GM12878 (cell line): Measurements from ENCODE around the gene ARCN1. TPM values are rescaled to one million over a fixed set of nuclear protein-coding genes. Genes with fewer than 3 reads are reported as not detected.

Source experiments
- ATAC-seq: fragments of 200-7000 bp; cut with Tn5 transposase; 3 replicates; pipeline ENCODE4 v1.9.1; 2020; ENCODE audit warnings: mild to moderate bottlenecking, moderate library complexity
- BruUV-seq: library from RNA; stranded (reverse); fragments of 400-500 nt; replicated peaks from 2 replicates; lab custom pipeline; 2021; lab: Mats Ljungman, UMichigan
- CTCF ChIA-PET: fragments of 300-600 bp; sonication (Branson Sonifier 250); formaldehyde crosslinking; extraction: SDS; loops from one replicate; lab custom pipeline; 2021; ENCODE audit warnings: inconsistent platforms; lab: Yijun Ruan, JAX
- POLR2A ChIA-PET: fragments of 350-600 bp; formaldehyde crosslinking; extraction: SDS; loops from one replicate; lab custom pipeline; 2021; ENCODE audit warnings: inconsistent platforms; lab: Charles Lee
- RAD21 ChIA-PET: fragments of 300-600 bp; sonication (Branson Sonifier 250); formaldehyde crosslinking; loops from one replicate; lab custom pipeline; 2023; ENCODE audit warnings: antibody characterized with exemption; ENCODE audit not compliant: unreplicated experiment; lab: Charles Lee
- SMC1A ChIA-PET: fragments of 300-600 bp; sonication (Branson Sonifier 250); formaldehyde crosslinking; loops from one replicate; lab custom pipeline; 2023; ENCODE audit not compliant: unreplicated experiment, uncharacterized antibody; lab: Charles Lee
- DNase-seq: peaks from one replicate; pipeline ENCODE4 v3.0.0-alpha.2; 2011; ENCODE audit warnings: low read depth, low spot score
- FAIRE-seq: peaks from 3 replicates; lab custom pipeline; 2011; peaks lifted over from hg19 to GRCh38; lab: Jason Lieb, UNC
- H2AFZ ChIP-seq: 2 replicates; pipeline ENCODE4 v1.6.0; 2011; ENCODE audit warnings: low read depth, low read length, control low read depth; ENCODE audit not compliant: control insufficient read depth
- H3K27ac ChIP-seq: 2 replicates; pipeline ENCODE4 v1.5.1; 2011; ENCODE audit warnings: control low read depth; ENCODE audit not compliant: control insufficient read depth, insufficient read depth
- H3K27me3 ChIP-seq, 2 experiments: replicated peaks in 1 of 2; 2 replicates each; pipeline versions ENCODE4 v1.6.0 to v1.6.1; 2011; ENCODE audit warnings: low read length in 1 of 2; ENCODE audit not compliant: control insufficient read depth in 2 of 2, insufficient read depth in 2 of 2
- H3K36me3 ChIP-seq, 2 experiments: 2 replicates each; pipeline ENCODE4 v1.5.1; 2011; ENCODE audit warnings: low read length in 1 of 2; ENCODE audit not compliant: control insufficient read depth in 2 of 2, insufficient read depth in 2 of 2
- H3K4me1 ChIP-seq: 2 replicates; pipeline ENCODE4 v1.6.1; 2011; ENCODE audit warnings: mild to moderate bottlenecking, low read length, moderate library complexity, mixed read lengths; ENCODE audit not compliant: control insufficient read depth, insufficient read depth
- H3K4me2 ChIP-seq: 2 replicates; pipeline ENCODE4 v1.6.0; 2011; ENCODE audit warnings: control low read depth; ENCODE audit not compliant: control insufficient read depth, insufficient read depth
- H3K4me3 ChIP-seq: fragments of 200-600 bp; sonication (generic); 2 replicates; pipeline ENCODE4 v1.5.1; 2016
- H3K79me2 ChIP-seq: 2 replicates; pipeline ENCODE4 v1.6.0; 2011; ENCODE audit warnings: low read length; ENCODE audit not compliant: control insufficient read depth, insufficient read depth
- H3K9ac ChIP-seq: 2 replicates; pipeline ENCODE4 v1.8.0; 2011; ENCODE audit warnings: low read length, control low read depth, mixed read lengths; ENCODE audit not compliant: control insufficient read depth, insufficient read depth
- H3K9me3 ChIP-seq: replicated peaks from 3 replicates; pipeline ENCODE4 v1.5.1; 2011; ENCODE audit warnings: mild to moderate bottlenecking, low read length; ENCODE audit not compliant: control insufficient read depth, insufficient read depth
- H4K20me1 ChIP-seq: 2 replicates; pipeline ENCODE4 v1.6.0; 2011; ENCODE audit not compliant: control insufficient read depth, insufficient read depth
- DPF2 ChIP-seq: fragments of 450-650 bp; IDR thresholded peaks from 2 replicates; pipeline ENCODE4 v1.6.1; 2017; ENCODE audit warnings: mild to moderate bottlenecking
- ESRRA ChIP-seq: IDR thresholded peaks from 2 replicates; pipeline ENCODE4 v1.6.1; 2012; ENCODE audit warnings: mild to moderate bottlenecking, low read length, improper control_type of control experiment
- ETV6 ChIP-seq, 2 experiments: fragments of 450-650 bp in 1 of 2; IDR thresholded peaks in 1 of 2; conservative IDR thresholded peaks in 1 of 2; 2 replicates each; pipeline ENCODE4 v1.6.1; 2014; ENCODE audit warnings: antibody characterized with exemption in 1 of 2, borderline replicate concordance in 1 of 2, low read depth in 1 of 2, mild to moderate bottlenecking in 1 of 2, moderate library complexity in 1 of 2
- FOS ChIP-seq: IDR thresholded peaks from 3 replicates; pipeline ENCODE4 v1.6.1; 2011; ENCODE audit warnings: borderline replicate concordance; ENCODE audit not compliant: insufficient read length; ENCODE audit errors: extremely low read depth
- GATAD2B ChIP-seq: fragments of 450-650 bp; conservative IDR thresholded peaks from 2 replicates; pipeline ENCODE4 v1.6.1; 2017; ENCODE audit warnings: low read depth, mild to moderate bottlenecking, moderate library complexity
- HDAC6 ChIP-seq: fragments of 200-600 bp; sonication (generic); IDR thresholded peaks from one replicate; pipeline ENCODE4 v1.8.0; 2017; ENCODE audit warnings: antibody characterized with exemption; ENCODE audit not compliant: unreplicated experiment
- NFIC ChIP-seq: IDR thresholded peaks from 2 replicates; pipeline ENCODE4 v1.6.1; 2012; ENCODE audit warnings: low read depth, mild to moderate bottlenecking, inconsistent platforms, low read length, moderate library complexity
- NFYA ChIP-seq: IDR thresholded peaks from 2 replicates; pipeline ENCODE4 v1.6.1; 2011; ENCODE audit warnings: low read depth, mild to moderate bottlenecking, low read length, improper control_type of control experiment, borderline replicate concordance
- NFYB ChIP-seq: IDR thresholded peaks from 2 replicates; pipeline ENCODE4 v1.6.1; 2011; ENCODE audit warnings: low read depth, mild to moderate bottlenecking, low read length, improper control_type of control experiment, moderate library complexity; ENCODE audit not compliant: insufficient read depth
- PRDM15 ChIP-seq: fragments of 450-650 bp; formaldehyde crosslinking; IDR thresholded peaks from 2 replicates; pipeline ENCODE4 v1.4.0; 2020; ENCODE audit warnings: mild to moderate bottlenecking, moderate library complexity
- RUNX3 ChIP-seq: IDR thresholded peaks from 2 replicates; pipeline ENCODE4 v1.6.1; 2012; ENCODE audit warnings: low read length, inconsistent platforms
- SIN3A ChIP-seq: IDR thresholded peaks from 2 replicates; pipeline ENCODE4 v1.6.1; 2012; ENCODE audit warnings: low read depth, low read length, improper control_type of control experiment
- SMAD5 ChIP-seq: IDR thresholded peaks from 2 replicates; pipeline ENCODE4 v1.6.1; 2016; ENCODE audit warnings: antibody characterized with exemption, low read depth
- ZBTB40 ChIP-seq: fragments of 450-650 bp; IDR thresholded peaks from 2 replicates; pipeline ENCODE4 v1.6.1; 2016; ENCODE audit warnings: mild to moderate bottlenecking, moderate library complexity, borderline replicate concordance
- WGBS: methylation state at CpG from one replicate; pipeline ENCODE4 v1.1.6; 2016; ENCODE audit warnings: low lambda C conversion rate; ENCODE audit not compliant: insufficient replicate concordance, insufficient coverage; ENCODE audit errors: missing lambda C conversion rate; 5-methylcytosine and 5-hydroxymethylcytosine counted together
- in situ Hi-C: fragments of 300-500 bp; cut with MboI; formaldehyde crosslinking; loops from 9 replicates; pipeline ENCODE4 v1.14.3; 2018; ENCODE audit warnings: mixed read lengths
- intact Hi-C: fragments of 100-400 bp; cut with micrococcal nuclease; formaldehyde crosslinking; loops from one replicate; pipeline ENCODE4 v1.14.2; 2022; ENCODE audit not compliant: unreplicated experiment
- polyA plus RNA-seq, 11 experiments: library from polyadenylated mRNA; depleted of rRNA in 4 of 11; unstranded in 6 of 11; stranded (reverse) in 5 of 11; fragments of >200 nt; fragmentation: Nextera tagmentation in 4 of 11; fragmentation: Illumina TruSeq in 1 of 11; extraction: Ambion mirVana in 4 of 11; extraction: Trizol in 1 of 11; gene quantifications; 1 replicate in 1 of 11; 2 replicates in 10 of 11; pipeline versions ENCODE4 v1.2.1 to v1.2.3, GENCODE V29; 2011 to 2016; ENCODE audit warnings: inconsistent platforms in 2 of 11, missing spikeins in 2 of 11, low read depth in 1 of 11
- total RNA-seq, 4 experiments: library from RNA; depleted of rRNA in 3 of 4; stranded (reverse); fragments of >200 nt in 3 of 4; fragmentation: Illumina TruSeq in 1 of 4; extraction: Trizol in 1 of 4; gene quantifications; 2 replicates each; pipeline versions ENCODE4 v1.2.1 to v1.2.3, GENCODE V29; 2013 to 2021
- TF ChIP-seq, protein P1 (sequence below): fragments of 450-650 bp; conservative IDR thresholded peaks from 2 replicates; pipeline ENCODE4 v1.6.1; 2017; ENCODE audit warnings: mild to moderate bottlenecking, moderate library complexity

ARCN1 gene
- total and polyA plus RNA-seq, 10 of the 15 experiments (the other 5 are each of a cell fraction or from before 2014, with no cell fraction given), result 33.3 to 172 (median 106) TPM

- SMC1A ChIA-PET, result no interaction called here
- intact Hi-C loops (no loop called here), in situ Hi-C loops (no loop called here)
- no peak overlapping the region for H2AFZ ChIP-seq
- POLR2A ChIA-PET, result no interaction called here
- H4K20me1 ChIP-seq, result no peaks in the 10 kb centered on the region
- no peak overlapping the region for H3K4me3 ChIP-seq
- 22% methylated on average over 4 of the region's 4 CpGs for WGBS
- H3K79me2 ChIP-seq, result no peaks in the 10 kb centered on the region
- no peak overlapping the region for H3K9ac ChIP-seq
- no peak for FAIRE-seq
- H3K9me3 ChIP-seq, result no peaks in the 10 kb centered on the region
- CTCF ChIA-PET, result no interaction called here
- no peak overlapping the region for H3K4me2 ChIP-seq
- H3K4me1 ChIP-seq, result no peaks in the 10 kb centered on the region
- H3K27me3 ChIP-seq, result peaks cover 5 to 8% of the 10 kb centered on the region in 2 experiments
- no peak overlapping the region for H3K27ac ChIP-seq
- no TSS peak for BruUV-seq
- no peak for DNase-seq
- H3K36me3 ChIP-seq, result no peaks in the 10 kb centered on the region
- no peak for ATAC-seq
- RAD21 ChIA-PET, result no interaction called here
- TF ChIP-seq GATAD2B, result no peak
- TF ChIP-seq NFIC, result no peak
- no peak for TF ChIP-seq RUNX3
- TF ChIP-seq SMAD5, result no peak
- TF ChIP-seq HDAC6, result no peak
- TF ChIP-seq PRDM15 (CRISPR knock-in tag), result no peak
- TF ChIP-seq NFYB, result no peak
- no peak for TF ChIP-seq ETV6 (conservative IDR thresholded peaks at IDR 0.05 in 1 of 2, IDR thresholded peaks at IDR 0.05 in 1 of 2; ENCODE audit: borderline replicate concordance in 1 of 2, low read depth in 1 of 2)
- no peak for TF ChIP-seq ZBTB40
- TF ChIP-seq, protein P1, sequence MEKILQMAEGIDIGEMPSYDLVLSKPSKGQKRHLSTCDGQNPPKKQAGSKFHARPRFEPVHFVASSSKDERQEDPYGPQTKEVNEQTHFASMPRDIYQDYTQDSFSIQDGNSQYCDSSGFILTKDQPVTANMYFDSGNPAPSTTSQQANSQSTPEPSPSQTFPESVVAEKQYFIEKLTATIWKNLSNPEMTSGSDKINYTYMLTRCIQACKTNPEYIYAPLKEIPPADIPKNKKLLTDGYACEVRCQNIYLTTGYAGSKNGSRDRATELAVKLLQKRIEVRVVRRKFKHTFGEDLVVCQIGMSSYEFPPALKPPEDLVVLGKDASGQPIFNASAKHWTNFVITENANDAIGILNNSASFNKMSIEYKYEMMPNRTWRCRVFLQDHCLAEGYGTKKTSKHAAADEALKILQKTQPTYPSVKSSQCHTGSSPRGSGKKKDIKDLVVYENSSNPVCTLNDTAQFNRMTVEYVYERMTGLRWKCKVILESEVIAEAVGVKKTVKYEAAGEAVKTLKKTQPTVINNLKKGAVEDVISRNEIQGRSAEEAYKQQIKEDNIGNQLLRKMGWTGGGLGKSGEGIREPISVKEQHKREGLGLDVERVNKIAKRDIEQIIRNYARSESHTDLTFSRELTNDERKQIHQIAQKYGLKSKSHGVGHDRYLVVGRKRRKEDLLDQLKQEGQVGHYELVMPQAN, result no peak
- no peak for TF ChIP-seq SIN3A
- TF ChIP-seq NFYA, result no peak
- no peak for TF ChIP-seq FOS
- no peak for TF ChIP-seq ESRRA
- TF ChIP-seq DPF2, result no peak
Measured at GRCh38 chr11:118618991-118619375, 46.8 kb downstream of the ARCN1 start.
